ENCODE results near the gene P3H2.

Gene P3H2

GRCh38 chr3:190013943-190014924, 106.5 kb downstream of the P3H2 start:
- no peak for DNase-seq

GRCh38 chr3:190012784-190013183, 107.9 kb downstream of the P3H2 start:
- no peak for DNase-seq

DNA sequence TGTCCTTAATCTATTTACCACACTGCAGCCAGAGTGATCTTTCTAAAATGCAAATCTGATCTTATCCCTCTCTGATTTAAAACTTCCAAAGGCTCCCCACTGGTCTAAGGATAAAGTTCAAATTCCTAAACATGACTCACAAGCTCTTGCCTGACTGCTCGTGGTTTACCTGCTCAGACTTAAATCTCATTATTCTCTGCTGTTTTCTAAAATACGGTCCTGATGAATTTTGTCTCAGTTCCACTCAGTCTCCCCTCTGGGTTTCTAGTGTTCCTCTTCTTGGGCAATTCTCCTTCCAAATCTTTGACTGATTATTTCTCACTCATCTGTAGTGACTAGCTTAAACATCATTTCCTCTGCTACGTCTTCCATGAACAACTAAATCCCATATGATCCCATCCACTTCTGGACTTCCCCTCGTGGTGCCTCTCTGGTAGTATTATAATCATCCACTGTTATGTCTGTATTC, 108.3 kb downstream of the P3H2 start:
- DNase-seq = no peak

GRCh38 chr3:190010486-190010885, 110.2 kb downstream of the P3H2 start:
- DNase-seq = no peak

DNA sequence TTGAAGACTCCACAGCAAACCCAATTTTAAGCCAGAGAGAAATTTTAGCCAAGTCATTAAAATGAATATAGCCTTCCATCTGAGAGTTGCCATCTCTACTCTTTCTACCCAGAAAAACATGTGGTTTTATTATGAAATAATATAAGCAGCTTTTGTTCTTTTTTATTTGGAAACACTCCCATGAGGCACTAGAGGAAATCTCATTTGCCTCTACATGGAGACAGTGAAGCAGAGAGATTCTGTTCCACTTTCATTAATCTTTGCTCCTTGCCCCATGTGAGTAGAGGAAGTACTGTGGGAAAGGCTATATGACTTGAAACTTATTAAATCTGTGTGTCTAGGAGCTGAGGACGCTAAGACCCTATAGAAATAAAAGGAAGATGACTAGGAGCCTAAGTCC, 111.1 kb downstream of the P3H2 start:
- DNase-seq = no peak

DNA sequence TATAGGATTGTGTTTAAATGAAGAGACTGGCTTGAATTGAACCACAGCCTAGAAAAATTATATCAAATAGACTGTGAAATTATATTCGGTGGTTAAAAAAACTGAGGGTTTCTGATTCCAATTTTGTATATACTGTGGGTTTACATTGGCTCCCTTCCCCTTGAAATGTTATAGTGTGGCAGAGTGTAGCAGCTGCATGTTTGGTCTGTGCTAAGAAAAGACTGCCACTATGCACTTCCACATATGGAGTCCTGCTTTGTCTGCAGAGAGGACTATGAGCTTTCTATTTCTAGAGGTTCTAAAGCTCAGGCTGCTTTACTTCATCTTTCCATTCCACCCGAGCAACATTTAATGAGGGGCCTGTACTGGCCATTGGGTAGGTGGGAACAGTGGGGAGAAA, 112.3 kb downstream of the P3H2 start:
- no peak for DNase-seq

DNA sequence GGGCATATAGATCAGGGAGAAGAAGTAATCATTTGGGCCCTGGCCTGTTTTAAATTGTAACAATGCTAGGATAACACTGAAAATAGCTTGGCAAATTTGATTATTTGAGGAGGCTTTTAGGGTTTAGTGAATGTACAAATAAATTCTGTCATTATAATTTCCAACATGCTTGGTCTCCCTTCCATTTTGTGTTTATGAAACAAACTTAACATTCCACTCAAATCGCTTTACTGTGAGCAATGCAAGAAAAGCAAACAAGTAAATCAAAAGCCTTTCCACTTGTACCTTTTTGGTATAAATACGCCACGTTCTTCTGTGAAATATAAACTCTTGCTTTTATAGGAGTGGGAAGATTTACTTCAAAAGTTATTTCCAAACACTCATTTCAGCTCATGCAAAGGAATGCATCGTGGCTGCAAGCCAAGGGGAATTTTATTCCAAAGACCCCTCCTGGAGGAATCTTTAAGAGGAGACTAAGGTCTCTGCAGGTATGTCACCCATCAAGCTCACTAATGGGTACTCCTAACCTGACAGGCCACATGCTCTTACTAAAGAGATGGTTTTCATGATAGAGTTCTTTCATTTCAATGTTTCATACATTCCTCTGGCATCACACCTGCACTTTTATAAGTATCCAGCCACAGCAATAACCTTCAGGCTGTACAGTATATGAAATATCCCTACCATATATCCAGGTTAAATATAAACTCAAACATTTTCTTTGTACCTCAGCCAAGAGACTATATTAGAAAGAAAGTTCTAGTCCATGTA, 115.2 kb downstream of the P3H2 start:
- no peak for DNase-seq

DNA sequence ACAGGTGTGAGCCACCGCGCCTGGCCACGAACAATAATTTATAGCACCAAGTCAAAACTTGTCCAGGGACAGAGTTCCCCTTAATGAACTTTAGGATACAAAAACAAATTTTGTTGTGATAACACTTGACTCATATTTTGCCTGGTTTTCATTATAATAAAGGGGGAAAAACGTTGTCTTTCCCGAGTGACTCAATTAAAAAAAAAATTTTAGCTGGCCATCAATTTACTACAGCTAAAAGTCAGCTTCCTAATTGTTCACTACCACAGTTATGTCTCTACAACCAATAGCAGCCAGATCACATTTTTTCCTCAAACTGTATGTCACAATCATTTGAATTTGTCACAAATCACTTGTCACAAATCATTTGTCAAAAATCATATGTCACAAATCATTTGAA, 116.0 kb downstream of the P3H2 start:
- DNase-seq = no peak

GRCh38 chr3:190003681-190004123, 117.0 kb downstream of the P3H2 start:
- no peak for DNase-seq

- no peak for DNase-seq
Measured at GRCh38 chr3:190003068-190003467, 117.6 kb downstream of the P3H2 start.

GRCh38 chr3:190001426-190001825, 119.3 kb downstream of the P3H2 start:
- DNase-seq = no peak

DNA sequence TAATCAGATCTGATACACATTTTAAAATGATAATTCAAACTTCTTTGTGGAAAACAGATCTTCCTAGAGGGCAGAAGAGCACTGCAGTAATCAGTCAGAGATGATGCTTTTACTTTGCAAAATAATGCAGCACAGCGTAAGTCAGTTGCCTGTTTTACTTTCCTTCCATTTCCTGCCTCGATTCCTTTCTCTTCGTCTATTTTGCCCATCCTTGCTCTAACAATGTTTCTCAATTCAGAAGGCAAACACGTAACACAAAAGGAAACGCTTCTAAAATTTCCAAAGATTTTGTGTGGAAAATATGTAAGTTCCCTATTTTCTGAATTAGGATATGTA, 119.9 kb downstream of the P3H2 start:
- no peak for DNase-seq

GRCh38 chr3:190000187-190000860, 120.4 kb downstream of the P3H2 start:
- DNase-seq = no peak

DNA sequence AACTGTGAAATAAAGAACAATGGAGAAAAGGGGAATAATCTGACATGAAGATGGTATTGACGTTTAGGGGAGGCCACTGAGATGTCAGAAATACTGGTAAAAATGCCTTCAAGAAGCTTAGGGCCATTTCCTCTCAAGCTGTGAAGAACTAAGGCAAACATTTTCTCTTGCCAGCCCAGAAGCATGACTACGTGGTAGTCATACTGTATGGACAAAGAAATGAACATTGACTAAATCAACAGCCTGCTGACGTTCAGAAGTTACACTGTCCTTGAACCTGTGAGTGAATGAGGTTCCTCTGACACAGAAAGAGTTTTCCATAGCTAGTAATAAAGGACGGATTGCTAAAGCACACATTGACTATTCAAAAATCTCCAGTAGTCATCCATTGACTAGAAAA, 121.0 kb downstream of the P3H2 start:
- no peak for DNase-seq

- DNase-seq = no peak
Measured at GRCh38 chr3:189995129-189995528, 125.6 kb downstream of the P3H2 start.

GRCh38 chr3:189990826-189991225, 129.9 kb downstream of the P3H2 start:
- no peak for DNase-seq

DNA sequence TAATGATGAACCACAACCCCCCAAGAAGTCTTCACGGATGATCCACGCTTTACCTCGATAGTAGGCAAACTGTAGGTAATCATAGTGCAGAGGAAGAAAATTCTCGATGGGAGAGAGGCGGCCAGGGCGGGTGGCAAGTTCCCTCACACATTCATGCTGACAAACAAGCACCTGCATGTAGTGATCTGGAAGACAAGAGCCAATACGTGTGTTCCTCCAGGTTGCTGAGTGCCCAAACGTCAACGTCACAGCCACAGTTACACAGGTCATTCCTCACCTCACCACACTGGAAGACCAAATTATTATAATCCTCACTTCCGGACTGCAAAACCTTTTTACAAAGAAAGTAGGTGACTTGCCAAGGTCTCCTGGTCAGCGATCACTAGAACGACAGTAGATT, 131.8 kb downstream of the P3H2 start:
- DNase-seq = no peak

DNA sequence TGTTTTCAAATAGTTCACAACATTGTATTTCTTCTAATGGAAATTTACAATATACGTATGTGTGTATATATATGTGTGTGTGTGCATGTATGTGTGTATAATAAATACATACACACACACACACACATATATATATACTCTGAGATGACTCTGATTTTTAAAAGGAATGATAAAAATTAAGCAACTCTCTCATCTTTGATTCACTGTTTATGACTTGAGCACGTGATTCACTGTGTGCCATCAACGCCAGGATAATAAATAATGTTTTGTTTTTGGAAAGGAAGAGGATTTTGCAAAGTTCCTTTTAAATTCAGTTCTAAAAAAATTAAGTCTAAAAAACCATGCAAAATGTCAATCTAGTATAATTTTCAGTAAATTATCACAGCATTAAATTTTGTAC, 132.4 kb downstream of the P3H2 start:
- DNase-seq = no peak

DNA sequence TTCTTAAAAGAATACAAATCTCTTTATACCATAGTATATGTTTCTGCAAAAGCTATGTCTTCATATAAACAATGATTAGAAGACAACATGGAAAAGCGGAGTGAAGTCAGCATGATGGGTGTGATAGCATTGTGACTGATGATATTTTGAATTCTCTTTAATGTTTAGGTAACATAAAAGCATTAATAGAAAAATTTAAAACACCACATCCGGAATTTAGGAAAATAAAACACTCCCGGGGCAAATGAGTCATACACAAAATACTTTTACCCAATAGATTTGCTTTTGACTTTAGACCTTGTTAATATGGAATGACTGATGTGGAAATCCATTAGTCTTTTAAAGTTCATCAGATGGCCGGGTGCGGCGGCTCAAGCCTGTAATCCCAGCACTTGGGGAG, 134.7 kb downstream of the P3H2 start:
- DNase-seq = no peak

GRCh38 chr3:189983612-189984011, 137.1 kb downstream of the P3H2 start:
- DNase-seq = no peak

DNA sequence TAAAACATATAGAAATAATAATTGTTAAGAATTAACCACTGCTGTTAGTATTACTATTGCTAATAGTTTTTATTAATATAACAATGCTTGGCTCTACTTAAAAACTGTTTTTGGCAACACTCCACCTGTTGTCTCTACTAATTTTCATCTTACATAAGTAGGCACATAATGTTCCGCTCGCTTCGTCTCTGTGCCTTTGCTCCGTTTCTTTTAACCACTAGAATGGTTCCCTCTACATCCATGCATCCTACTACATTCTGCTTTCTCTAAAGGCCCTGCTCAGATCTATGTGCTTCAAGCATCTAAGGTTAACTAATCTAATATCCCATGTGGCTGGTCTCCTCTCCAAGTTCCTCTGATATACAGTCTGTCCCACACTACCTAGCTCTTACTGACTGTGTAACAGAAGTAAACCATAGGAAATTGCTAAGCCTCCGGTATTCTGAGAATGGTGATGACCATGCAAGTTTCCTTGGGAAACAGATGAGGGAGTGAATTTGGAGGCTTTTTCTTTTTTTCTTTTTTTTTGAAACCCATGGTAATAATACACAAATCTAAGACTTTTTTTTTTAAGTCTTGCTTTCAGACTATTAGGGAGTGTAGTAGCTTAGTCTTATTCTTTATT, 138.3 kb downstream of the P3H2 start:
- DNase-seq = no peak

DNA sequence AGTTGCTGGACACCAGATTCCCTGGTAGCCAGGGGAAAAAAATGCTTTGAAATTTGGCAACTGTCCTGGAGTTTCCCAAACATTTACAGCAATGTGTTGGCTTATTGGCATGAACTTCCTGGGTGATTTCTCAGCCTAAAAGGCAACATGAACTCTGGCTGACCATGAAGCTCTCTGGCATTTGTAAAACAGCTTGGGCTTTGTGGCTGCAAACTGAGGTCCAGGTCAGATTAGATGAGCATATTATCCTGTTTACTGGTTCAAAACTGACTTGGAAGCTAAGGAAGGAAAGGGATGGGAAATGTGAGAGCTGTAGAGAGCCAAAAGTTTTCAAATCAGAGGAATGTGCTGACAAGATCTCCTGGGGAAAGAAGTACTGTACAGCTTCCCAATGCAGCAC, 139.0 kb downstream of the P3H2 start:
- DNase-seq = no peak

- DNase-seq = no peak
Measured at GRCh38 chr3:189978753-189979152, 141.9 kb downstream of the P3H2 start.
